ENCODE measurements around the gene GPR146. TPM values are rescaled to one million over a fixed set of nuclear protein-coding genes. Genes with fewer than 3 reads are reported as not detected.

GPR146 gene
- total and polyA plus RNA-seq, 2 of the 13 experiments (the other 11 are each of a cell fraction or from before 2014, with no cell fraction given) = 2.0 to 15.9 TPM

- peak; percentile 28; the same call in 1 of the 2 replicates for TF ChIP-seq PITX1 (CRISPR knock-in tag; IDR thresholded peaks at IDR 0.05)
- TF ChIP-seq MAZ (IDR thresholded peaks at IDR 0.05; ENCODE audit: borderline replicate concordance, low read depth, low read length) = no peak
- TF ChIP-seq MAZ (CRISPR knock-in tag; IDR thresholded peaks at IDR 0.05; ENCODE audit: low read depth) = peak; percentile 62; the same call in 1 of the 2 replicates
- TF ChIP-seq ZNF615 (CRISPR knock-in tag; IDR thresholded peaks at IDR 0.05; ENCODE audit: borderline replicate concordance) = no peak
- TF ChIP-seq KLF9 (CRISPR knock-in tag; IDR thresholded peaks at IDR 0.05; ENCODE audit: low read depth) = no peak
- TF ChIP-seq TIGD3 (CRISPR knock-in tag; IDR thresholded peaks at IDR 0.05; ENCODE audit: borderline replicate concordance) = no peak
- 0 out of 2 replicates have a peak, but pooled peaks have one; percentile 27 for TF ChIP-seq ZNF12 (CRISPR knock-in tag; IDR thresholded peaks at IDR 0.05)
- TF ChIP-seq NR2F2 (IDR thresholded peaks at IDR 0.05; ENCODE audit: borderline replicate concordance, low read depth) = no peak
- TF ChIP-seq BCL3 (CRISPR knock-in tag; IDR thresholded peaks at IDR 0.05) = no peak
- TF ChIP-seq ESRRA (CRISPR knock-in tag; IDR thresholded peaks at IDR 0.05; ENCODE audit: low read depth) = peak; percentile 81
- TF ChIP-seq ZNF839 (CRISPR knock-in tag; IDR thresholded peaks at IDR 0.05; ENCODE audit: borderline replicate concordance) = no peak
- TF ChIP-seq NR2C2 (CRISPR knock-in tag; IDR thresholded peaks at IDR 0.05; ENCODE audit: borderline replicate concordance) = 0 out of 2 replicates have a peak, but pooled peaks have one; percentile 43
- peak; percentile 96 for TF ChIP-seq ZNF780A (CRISPR knock-in tag; IDR thresholded peaks at IDR 0.05)
- no peak for TF ChIP-seq LBX2 (CRISPR knock-in tag; IDR thresholded peaks at IDR 0.05; ENCODE audit: borderline replicate concordance)
- TF ChIP-seq ZBTB1 (CRISPR knock-in tag; IDR thresholded peaks at IDR 0.05; ENCODE audit: borderline replicate concordance) = no peak
- no peak for TF ChIP-seq KDM1A (CRISPR knock-in tag; IDR thresholded peaks at IDR 0.05)
- TF ChIP-seq ZNF800 (CRISPR knock-in tag; IDR thresholded peaks at IDR 0.05) = no peak
- TF ChIP-seq ARHGAP35 (CRISPR knock-in tag; IDR thresholded peaks at IDR 0.05; ENCODE audit: borderline replicate concordance) = no peak
- peak; percentile 69; the same call in 1 of the 2 replicates for TF ChIP-seq HDAC2 (CRISPR knock-in tag; IDR thresholded peaks at IDR 0.05)
- TF ChIP-seq HOXA7 (CRISPR knock-in tag; IDR thresholded peaks at IDR 0.05) = no peak
- 0 out of 2 replicates have a peak, but pooled peaks have one; percentile 51 for TF ChIP-seq ZNF792 (CRISPR knock-in tag; IDR thresholded peaks at IDR 0.05)
- TF ChIP-seq KDM2A (CRISPR knock-in tag; IDR thresholded peaks at IDR 0.05; ENCODE audit: borderline replicate concordance, low read depth) = no peak; the same call in 1 of the 2 replicates
- peak; percentile 71 for TF ChIP-seq ZNF883 (CRISPR knock-in tag; IDR thresholded peaks at IDR 0.05; ENCODE audit: not compliant biosample characterization)
- TF ChIP-seq ZNF460 (CRISPR knock-in tag; IDR thresholded peaks at IDR 0.05; ENCODE audit: borderline replicate concordance) = no peak; the same call in 1 of the 2 replicates
Observed at GRCh38 chr7:1092806-1093501, 48.6 kb downstream of the GPR146 start (continued).

Measured in HepG2 (cell line).